Loucy (cell line): ENCODE data around the gene RAD9B.

Experiments used
- EZH2phosphoT487 ChIP-seq: fragments of 200-600 bp; IDR thresholded peaks from 2 replicates; pipeline ENCODE4 v1.6.1; 2018; ENCODE audit warnings: antibody characterized with exemption, mild to moderate bottlenecking, moderate library complexity, borderline replicate concordance
- TF ChIP-seq, protein P1 (sequence below): fragments of 200-600 bp; sonication (generic); conservative IDR thresholded peaks from 2 replicates; pipeline ENCODE4 v1.5.1; 2014; ENCODE audit warnings: mild to moderate bottlenecking, antibody characterized with exemption, low read length

GRCh38 chr12:110475426-110475825 lies 26.7 kb upstream of the RAD9B start:
- TF ChIP-seq, protein P1, sequence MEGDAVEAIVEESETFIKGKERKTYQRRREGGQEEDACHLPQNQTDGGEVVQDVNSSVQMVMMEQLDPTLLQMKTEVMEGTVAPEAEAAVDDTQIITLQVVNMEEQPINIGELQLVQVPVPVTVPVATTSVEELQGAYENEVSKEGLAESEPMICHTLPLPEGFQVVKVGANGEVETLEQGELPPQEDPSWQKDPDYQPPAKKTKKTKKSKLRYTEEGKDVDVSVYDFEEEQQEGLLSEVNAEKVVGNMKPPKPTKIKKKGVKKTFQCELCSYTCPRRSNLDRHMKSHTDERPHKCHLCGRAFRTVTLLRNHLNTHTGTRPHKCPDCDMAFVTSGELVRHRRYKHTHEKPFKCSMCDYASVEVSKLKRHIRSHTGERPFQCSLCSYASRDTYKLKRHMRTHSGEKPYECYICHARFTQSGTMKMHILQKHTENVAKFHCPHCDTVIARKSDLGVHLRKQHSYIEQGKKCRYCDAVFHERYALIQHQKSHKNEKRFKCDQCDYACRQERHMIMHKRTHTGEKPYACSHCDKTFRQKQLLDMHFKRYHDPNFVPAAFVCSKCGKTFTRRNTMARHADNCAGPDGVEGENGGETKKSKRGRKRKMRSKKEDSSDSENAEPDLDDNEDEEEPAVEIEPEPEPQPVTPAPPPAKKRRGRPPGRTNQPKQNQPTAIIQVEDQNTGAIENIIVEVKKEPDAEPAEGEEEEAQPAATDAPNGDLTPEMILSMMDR, result no peak
- no peak for TF ChIP-seq EZH2phosphoT487
